Measurements from ENCODE around the gene COL11A2.

- TF ChIP-seq CTCF (IDR thresholded peaks at IDR 0.05; ENCODE audit: extremely low read depth in 1 of 2, insufficient read depth in 1 of 2, low read depth in 1 of 2, low read length in 2 of 2) (no peak), POLR2AphosphoS5 (IDR thresholded peaks at IDR 0.05; ENCODE audit: insufficient read depth, low read depth, low read length) (no peak), POLR2A (IDR thresholded peaks at IDR 0.05; ENCODE audit: low read depth, low read length) (no peak), EZH2 (IDR thresholded peaks at IDR 0.05; ENCODE audit: borderline replicate concordance, low read depth, low read length, severe bottlenecking) (no peak)
Measured at GRCh38 chr6:33175436-33176069, 16.7 kb downstream of the COL11A2 start.

All from endothelial cell of umbilical vein (primary cell).